HepG2 (cell line): Measurements from ENCODE around the gene SOBP. TPM values are rescaled to one million over a fixed set of nuclear protein-coding genes. Genes with fewer than 3 reads are reported as not detected.

Experiments
- CHD4 ChIP-seq: fragments of 200-600 bp; sonication (generic); IDR thresholded peaks from 2 replicates; pipeline ENCODE4 v1.7.0; 2017; ENCODE audit warnings: mild to moderate bottlenecking, low read length, borderline replicate concordance
- FOXA3 ChIP-seq: IDR thresholded peaks from 2 replicates; pipeline ENCODE4 v1.6.1; 2016; ENCODE audit warnings: missing genetic modification reagents, missing compliant biosample characterization
- FOXK1 ChIP-seq: sonication (generic); formaldehyde crosslinking; IDR thresholded peaks from 2 replicates; pipeline ENCODE4 v1.4.0; 2020; ENCODE audit warnings: low read depth, missing genetic modification reagents, borderline replicate concordance
- MAF1 ChIP-seq: sonication (generic); formaldehyde crosslinking; IDR thresholded peaks from 2 replicates; pipeline ENCODE4 v1.5.0; 2020; ENCODE audit warnings: missing genetic modification reagents, borderline replicate concordance
- ONECUT2 ChIP-seq: sonication (generic); formaldehyde crosslinking; IDR thresholded peaks from 2 replicates; pipeline ENCODE4 v1.4.0; 2020; ENCODE audit warnings: missing genetic modification reagents
- PHF20 ChIP-seq: sonication (generic); formaldehyde crosslinking; IDR thresholded peaks from 2 replicates; pipeline ENCODE4 v1.5.0; 2020; ENCODE audit warnings: mild to moderate bottlenecking, missing genetic modification reagents
- PITX1 ChIP-seq: sonication (generic); formaldehyde crosslinking; IDR thresholded peaks from 2 replicates; pipeline ENCODE4 v1.5.1; 2020; ENCODE audit warnings: mild to moderate bottlenecking, missing genetic modification reagents
- TMF1 ChIP-seq: sonication (generic); formaldehyde crosslinking; IDR thresholded peaks from 2 replicates; pipeline ENCODE4 v1.8.1; 2022; ENCODE audit warnings: low read depth, missing genetic modification reagents
- ZNF10 ChIP-seq: sonication (generic); formaldehyde crosslinking; IDR thresholded peaks from 2 replicates; pipeline ENCODE4 v1.4.0; 2020; ENCODE audit warnings: mild to moderate bottlenecking, low read depth, missing genetic modification reagents, borderline replicate concordance
- ZNF124 ChIP-seq: sonication (generic); formaldehyde crosslinking; IDR thresholded peaks from 2 replicates; pipeline ENCODE4 v1.4.0; 2020; ENCODE audit warnings: missing genetic modification reagents
- ZNF230 ChIP-seq: sonication (generic); formaldehyde crosslinking; IDR thresholded peaks from 2 replicates; pipeline ENCODE4 v1.4.0; 2020; ENCODE audit warnings: mild to moderate bottlenecking, missing genetic modification reagents
- ZNF263 ChIP-seq: sonication (generic); formaldehyde crosslinking; IDR thresholded peaks from 2 replicates; pipeline ENCODE4 v1.4.0; 2020; ENCODE audit warnings: missing genetic modification reagents
- ZNF652 ChIP-seq: IDR thresholded peaks from 2 replicates; pipeline ENCODE4 v1.6.1; 2016; ENCODE audit warnings: low read depth, borderline replicate concordance
- ZNF749 ChIP-seq: sonication (generic); formaldehyde crosslinking; IDR thresholded peaks from 2 replicates; pipeline ENCODE4 v1.8.0; 2022; ENCODE audit warnings: mild to moderate bottlenecking, missing genetic modification reagents, moderate library complexity, borderline replicate concordance
- ZNF768 ChIP-seq: sonication (generic); formaldehyde crosslinking; IDR thresholded peaks from 2 replicates; pipeline ENCODE4 v1.4.0; 2020; ENCODE audit warnings: missing genetic modification reagents
- polyA plus RNA-seq, 8 experiments: library from polyadenylated mRNA; depleted of rRNA in 3 of 8; stranded (reverse) in 7 of 8; unstranded in 1 of 8; fragments of >200 nt; fragmentation: Illumina TruSeq in 4 of 8; extraction: Trizol in 4 of 8; gene quantifications; 2 replicates each; pipeline versions ENCODE4 v1.2.1 to v1.2.3, GENCODE V29; 2011 to 2016; ENCODE audit warnings: low read depth in 4 of 8, missing spikeins in 1 of 8, mixed read lengths in 1 of 8; ENCODE audit not compliant: insufficient read depth in 1 of 8
- total RNA-seq, 5 experiments: library from RNA; depleted of rRNA; stranded (reverse); fragments of >200 nt; fragmentation: Illumina TruSeq; extraction: Trizol; gene quantifications; 2 replicates each; pipeline ENCODE4 v1.2.3, GENCODE V29; 2016; ENCODE audit warnings: low read depth in 1 of 5
- TF ChIP-seq, protein P1 (sequence below): conservative IDR thresholded peaks from 2 replicates; pipeline ENCODE4 v1.6.1; 2018; ENCODE audit warnings: missing genetic modification reagents
- TF ChIP-seq, protein P2 (sequence below): sonication (generic); formaldehyde crosslinking; IDR thresholded peaks from 2 replicates; pipeline ENCODE4 v1.5.1; 2020; ENCODE audit warnings: mild to moderate bottlenecking, missing genetic modification reagents, moderate library complexity
- TF ChIP-seq, protein P3 (sequence below): sonication (generic); formaldehyde crosslinking; IDR thresholded peaks from 2 replicates; pipeline ENCODE4 v1.8.0; 2022; ENCODE audit warnings: mild to moderate bottlenecking, missing genetic modification reagents
- TF ChIP-seq, protein P4 (sequence below): sonication (generic); formaldehyde crosslinking; IDR thresholded peaks from 2 replicates; pipeline ENCODE4 v1.5.0; 2020; ENCODE audit warnings: mild to moderate bottlenecking, missing genetic modification reagents
- TF ChIP-seq, protein P5 (sequence below): sonication (generic); formaldehyde crosslinking; IDR thresholded peaks from 2 replicates; pipeline ENCODE4 v1.4.0; 2020; ENCODE audit warnings: mild to moderate bottlenecking, missing genetic modification reagents
- TF ChIP-seq, protein P6 (sequence below): sonication (generic); formaldehyde crosslinking; IDR thresholded peaks from 2 replicates; pipeline ENCODE4 v1.8.1; 2023; ENCODE audit warnings: missing genetic modification reagents, inconsistent platforms, borderline replicate concordance

The SOBP gene
- total and polyA plus RNA-seq, 2 of the 13 experiments (the other 11 are each of a cell fraction or from before 2014, with no cell fraction given) = 1.5 to 6.9 TPM

DNA sequence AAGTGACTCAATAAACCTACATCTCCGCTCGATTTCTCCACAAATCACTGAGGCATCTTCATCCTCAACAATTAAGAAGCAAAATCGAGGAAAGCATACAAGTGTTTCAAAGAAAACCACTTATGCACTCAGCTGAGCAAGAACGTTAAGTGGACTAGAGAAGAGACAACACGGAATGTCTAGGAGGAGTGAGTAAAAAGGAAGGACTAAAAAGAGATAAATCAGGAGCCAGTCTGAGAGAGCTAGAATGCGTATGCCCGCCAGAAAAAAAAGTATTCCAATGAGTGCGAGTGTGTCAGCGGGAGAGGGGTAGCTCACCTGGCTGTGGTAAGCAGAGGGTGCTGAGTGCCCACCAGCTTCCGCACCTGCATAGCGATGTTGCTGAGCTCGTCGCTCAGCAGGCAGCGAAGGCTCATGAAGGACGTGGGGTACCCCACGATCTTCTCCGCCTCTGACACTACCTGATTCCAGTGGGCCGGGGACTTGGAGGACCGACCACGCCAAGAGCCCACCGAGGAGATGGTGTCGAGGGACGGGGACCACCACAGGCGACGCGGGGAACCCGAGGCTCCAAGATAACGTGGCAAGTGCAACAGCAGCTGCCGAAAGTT lies 31.1 kb upstream of the SOBP start (continued):
- TF ChIP-seq FOXK1 (CRISPR knock-in tag) (no peak), ZNF768 (CRISPR knock-in tag) (peak; percentile 20; the same call in 1 of the 2 replicates), ZNF749 (no peak), MAF1 (CRISPR knock-in tag) (no peak), ZNF230 (CRISPR knock-in tag) (no peak), ZNF263 (CRISPR knock-in tag) (no peak), PITX1 (no peak), PHF20 (CRISPR knock-in tag) (no peak), ZNF652 (CRISPR knock-in tag) (no peak), ZNF10 (CRISPR knock-in tag) (no peak), FOXA3 (no peak), ONECUT2 (CRISPR knock-in tag) (no peak), ZNF124 (no peak), TMF1 (no peak), CHD4 (no peak)
- TF ChIP-seq, protein P1, sequence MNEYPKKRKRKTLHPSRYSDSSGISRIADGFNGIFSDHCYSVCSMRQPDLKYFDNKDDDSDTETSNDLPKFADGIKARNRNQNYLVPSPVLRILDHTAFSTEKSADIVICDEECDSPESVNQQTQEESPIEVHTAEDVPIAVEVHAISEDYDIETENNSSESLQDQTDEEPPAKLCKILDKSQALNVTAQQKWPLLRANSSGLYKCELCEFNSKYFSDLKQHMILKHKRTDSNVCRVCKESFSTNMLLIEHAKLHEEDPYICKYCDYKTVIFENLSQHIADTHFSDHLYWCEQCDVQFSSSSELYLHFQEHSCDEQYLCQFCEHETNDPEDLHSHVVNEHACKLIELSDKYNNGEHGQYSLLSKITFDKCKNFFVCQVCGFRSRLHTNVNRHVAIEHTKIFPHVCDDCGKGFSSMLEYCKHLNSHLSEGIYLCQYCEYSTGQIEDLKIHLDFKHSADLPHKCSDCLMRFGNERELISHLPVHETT (CRISPR knock-in tag) = no peak
- TF ChIP-seq, protein P2, sequence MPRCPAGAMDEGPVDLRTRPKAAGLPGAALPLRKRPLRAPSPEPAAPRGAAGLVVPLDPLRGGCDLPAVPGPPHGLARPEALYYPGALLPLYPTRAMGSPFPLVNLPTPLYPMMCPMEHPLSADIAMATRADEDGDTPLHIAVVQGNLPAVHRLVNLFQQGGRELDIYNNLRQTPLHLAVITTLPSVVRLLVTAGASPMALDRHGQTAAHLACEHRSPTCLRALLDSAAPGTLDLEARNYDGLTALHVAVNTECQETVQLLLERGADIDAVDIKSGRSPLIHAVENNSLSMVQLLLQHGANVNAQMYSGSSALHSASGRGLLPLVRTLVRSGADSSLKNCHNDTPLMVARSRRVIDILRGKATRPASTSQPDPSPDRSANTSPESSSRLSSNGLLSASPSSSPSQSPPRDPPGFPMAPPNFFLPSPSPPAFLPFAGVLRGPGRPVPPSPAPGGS (CRISPR knock-in tag) = no peak
- TF ChIP-seq, protein P3, sequence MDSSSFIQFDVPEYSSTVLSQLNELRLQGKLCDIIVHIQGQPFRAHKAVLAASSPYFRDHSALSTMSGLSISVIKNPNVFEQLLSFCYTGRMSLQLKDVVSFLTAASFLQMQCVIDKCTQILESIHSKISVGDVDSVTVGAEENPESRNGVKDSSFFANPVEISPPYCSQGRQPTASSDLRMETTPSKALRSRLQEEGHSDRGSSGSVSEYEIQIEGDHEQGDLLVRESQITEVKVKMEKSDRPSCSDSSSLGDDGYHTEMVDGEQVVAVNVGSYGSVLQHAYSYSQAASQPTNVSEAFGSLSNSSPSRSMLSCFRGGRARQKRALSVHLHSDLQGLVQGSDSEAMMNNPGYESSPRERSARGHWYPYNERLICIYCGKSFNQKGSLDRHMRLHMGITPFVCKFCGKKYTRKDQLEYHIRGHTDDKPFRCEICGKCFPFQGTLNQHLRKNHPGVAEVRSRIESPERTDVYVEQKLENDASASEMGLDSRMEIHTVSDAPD (CRISPR knock-in tag) = no peak
- TF ChIP-seq, protein P4, sequence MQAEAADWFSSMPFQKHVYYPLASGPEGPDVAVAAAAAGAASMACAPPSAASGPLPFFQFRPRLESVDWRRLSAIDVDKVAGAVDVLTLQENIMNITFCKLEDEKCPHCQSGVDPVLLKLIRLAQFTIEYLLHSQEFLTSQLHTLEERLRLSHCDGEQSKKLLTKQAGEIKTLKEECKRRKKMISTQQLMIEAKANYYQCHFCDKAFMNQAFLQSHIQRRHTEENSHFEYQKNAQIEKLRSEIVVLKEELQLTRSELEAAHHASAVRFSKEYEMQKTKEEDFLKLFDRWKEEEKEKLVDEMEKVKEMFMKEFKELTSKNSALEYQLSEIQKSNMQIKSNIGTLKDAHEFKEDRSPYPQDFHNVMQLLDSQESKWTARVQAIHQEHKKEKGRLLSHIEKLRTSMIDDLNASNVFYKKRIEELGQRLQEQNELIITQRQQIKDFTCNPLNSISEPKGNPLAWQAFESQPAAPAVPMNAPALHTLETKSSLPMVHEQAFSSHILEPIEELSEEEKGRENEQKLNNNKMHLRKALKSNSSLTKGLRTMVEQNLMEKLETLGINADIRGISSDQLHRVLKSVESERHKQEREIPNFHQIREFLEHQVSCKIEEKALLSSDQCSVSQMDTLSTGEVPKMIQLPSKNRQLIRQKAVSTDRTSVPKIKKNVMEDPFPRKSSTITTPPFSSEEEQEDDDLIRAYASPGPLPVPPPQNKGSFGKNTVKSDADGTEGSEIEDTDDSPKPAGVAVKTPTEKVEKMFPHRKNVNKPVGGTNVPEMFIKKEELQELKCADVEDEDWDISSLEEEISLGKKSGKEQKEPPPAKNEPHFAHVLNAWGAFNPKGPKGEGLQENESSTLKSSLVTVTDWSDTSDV (CRISPR knock-in tag) = no peak
- TF ChIP-seq, protein P5, sequence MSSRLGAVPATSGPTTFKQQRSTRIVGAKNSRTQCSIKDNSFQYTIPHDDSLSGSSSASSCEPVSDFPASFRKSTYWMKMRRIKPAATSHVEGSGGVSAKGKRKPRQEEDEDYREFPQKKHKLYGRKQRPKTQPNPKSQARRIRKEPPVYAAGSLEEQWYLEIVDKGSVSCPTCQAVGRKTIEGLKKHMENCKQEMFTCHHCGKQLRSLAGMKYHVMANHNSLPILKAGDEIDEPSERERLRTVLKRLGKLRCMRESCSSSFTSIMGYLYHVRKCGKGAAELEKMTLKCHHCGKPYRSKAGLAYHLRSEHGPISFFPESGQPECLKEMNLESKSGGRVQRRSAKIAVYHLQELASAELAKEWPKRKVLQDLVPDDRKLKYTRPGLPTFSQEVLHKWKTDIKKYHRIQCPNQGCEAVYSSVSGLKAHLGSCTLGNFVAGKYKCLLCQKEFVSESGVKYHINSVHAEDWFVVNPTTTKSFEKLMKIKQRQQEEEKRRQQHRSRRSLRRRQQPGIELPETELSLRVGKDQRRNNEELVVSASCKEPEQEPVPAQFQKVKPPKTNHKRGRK (CRISPR knock-in tag) = no peak
- TF ChIP-seq, protein P6, sequence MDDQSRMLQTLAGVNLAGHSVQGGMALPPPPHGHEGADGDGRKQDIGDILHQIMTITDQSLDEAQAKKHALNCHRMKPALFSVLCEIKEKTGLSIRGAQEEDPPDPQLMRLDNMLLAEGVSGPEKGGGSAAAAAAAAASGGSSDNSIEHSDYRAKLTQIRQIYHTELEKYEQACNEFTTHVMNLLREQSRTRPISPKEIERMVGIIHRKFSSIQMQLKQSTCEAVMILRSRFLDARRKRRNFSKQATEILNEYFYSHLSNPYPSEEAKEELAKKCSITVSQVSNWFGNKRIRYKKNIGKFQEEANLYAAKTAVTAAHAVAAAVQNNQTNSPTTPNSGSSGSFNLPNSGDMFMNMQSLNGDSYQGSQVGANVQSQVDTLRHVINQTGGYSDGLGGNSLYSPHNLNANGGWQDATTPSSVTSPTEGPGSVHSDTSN (CRISPR knock-in tag) = no peak
